Right kidney (tissue), 1 donor: ENCODE data around the gene ARF3.
"Not testable (repeated sequence)": the region's sequence is repeated elsewhere in the genome, so short reads cannot be mapped to it uniquely, and the experiment has no call there.

ENCODE experiments used
- DNase-seq: peaks from one replicate; pipeline ENCODE4 v3.0.0-alpha.2; 2016

ARF3 gene

GRCh38 chr12:48930475-48930874 lies 26.8 kb downstream of the ARF3 start:
- no peak for DNase-seq

GRCh38 chr12:48929551-48929950 lies 27.7 kb downstream of the ARF3 start:
- DNase-seq = no peak

GRCh38 chr12:48927261-48927660 lies 30.0 kb downstream of the ARF3 start:
- no peak for DNase-seq

GRCh38 chr12:48925304-48926011 lies 31.8 kb downstream of the ARF3 start, which contains the start of gene FKBP11:
TSS of gene FKBP11 (minus strand) at chr12:48925492. CDS start at chr12:48925428, 64 bp downstream.
- peak; percentile 58 for DNase-seq

- DNase-seq = peak; percentile 76
Observed at GRCh38 chr12:48924617-48925303, 32.5 kb downstream of the ARF3 start.

GRCh38 chr12:48923117-48923516 lies 34.2 kb downstream of the ARF3 start:
- no peak for DNase-seq

- DNase-seq = no peak
Observed at GRCh38 chr12:48917857-48918537, 39.3 kb downstream of the ARF3 start.

- DNase-seq = no peak
Observed at GRCh38 chr12:48910196-48910595, 47.1 kb downstream of the ARF3 start.

- DNase-seq = not testable (repeated sequence)
Observed at GRCh38 chr12:48909698-48910097, 47.6 kb downstream of the ARF3 start.

- no peak for DNase-seq
Observed at GRCh38 chr12:48907245-48907644, 50.0 kb downstream of the ARF3 start.

- peak; percentile 73 for DNase-seq
Observed at GRCh38 chr12:48903982-48904411, 53.3 kb downstream of the ARF3 start.

GRCh38 chr12:48903363-48903981 lies 53.8 kb downstream of the ARF3 start:
- no peak for DNase-seq

- no peak for DNase-seq
Observed at GRCh38 chr12:48901278-48901677, 56.0 kb downstream of the ARF3 start.

GRCh38 chr12:48899651-48900050 lies 57.6 kb downstream of the ARF3 start:
- no peak for DNase-seq

GRCh38 chr12:48894271-48894670 lies 63.0 kb downstream of the ARF3 start:
- DNase-seq = no peak

- peak; percentile 75 for DNase-seq
Observed at GRCh38 chr12:48890657-48891418, 66.4 kb downstream of the ARF3 start.

GRCh38 chr12:48889679-48890078 lies 67.6 kb downstream of the ARF3 start:
- no peak for DNase-seq
